ENCODE measurements around the gene PHF21A. TPM values are rescaled to one million over a fixed set of nuclear protein-coding genes. Genes with fewer than 3 reads are reported as not detected.

Gene PHF21A
- total and polyA plus RNA-seq, 7 experiments from 2014 or later = 7.2 to 88.5 (median 54.5) TPM

DNA sequence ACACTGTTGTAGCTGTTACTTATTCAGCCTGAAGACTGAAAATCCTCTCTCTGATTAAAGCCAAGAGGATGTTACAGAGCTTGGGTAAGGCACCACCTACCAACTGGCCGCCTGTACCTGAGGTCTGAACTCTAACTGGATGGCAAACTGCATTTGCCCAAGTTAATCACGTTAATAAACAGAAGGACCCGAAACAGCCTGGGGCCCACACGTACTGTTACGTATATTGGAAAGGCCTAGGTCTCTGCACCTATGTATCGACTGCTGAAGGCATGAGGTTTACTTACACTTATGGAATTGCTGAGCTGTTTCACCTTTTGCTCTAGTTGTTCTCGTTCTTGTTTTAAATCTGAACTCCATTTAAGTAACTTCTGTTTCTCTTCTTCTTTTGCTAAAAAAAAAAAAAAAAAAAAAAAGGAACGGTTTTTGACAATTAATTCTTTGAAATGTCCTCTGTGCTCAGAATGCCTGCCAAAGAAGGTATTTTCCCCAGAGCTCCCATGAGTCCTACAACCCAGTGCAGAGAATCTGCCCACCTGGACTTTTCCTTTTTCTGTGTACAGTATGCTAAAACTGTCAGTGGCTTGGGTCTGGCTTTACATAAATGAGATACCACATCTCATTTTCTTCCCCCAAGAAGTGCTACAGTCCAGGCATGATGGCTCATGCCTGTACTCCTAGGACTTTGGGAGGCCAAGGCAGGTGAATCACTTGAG is 185.7 kb downstream of the PHF21A start:
- Histone ChIP-seq H3K36me3 (ENCODE audit: control insufficient read depth in 2 of 3, insufficient read depth in 3 of 3, low read length in 3 of 3) (peaks cover 4 to 60% (median 14%) of the 10 kb centered on the region in 3 experiments), H3K27ac (ENCODE audit: low read depth, low read length) (no peak overlapping the region), H3K9me3 (ENCODE audit: control insufficient read depth in 2 of 3, low read length in 3 of 3) (no peaks in the 10 kb centered on the region), H3K4me1 (ENCODE audit: control insufficient read depth in 2 of 2, insufficient read depth in 2 of 2, low read length in 2 of 2) (peaks cover 12 to 15% of the 10 kb centered on the region in 2 donors), H3K4me3 (ENCODE audit: low read length) (no peak overlapping the region), H3K27me3 (ENCODE audit: control insufficient read depth in 2 of 2, insufficient read depth in 2 of 2, low read length in 2 of 2) (no peaks in the 10 kb centered on the region)
- ChIA-PET POLR2A (no interaction called here), CTCF (interaction anchor here (0.5 to 1.3 kb wide), 2 partner anchors 29 to 98 kb away, joined by 3 to 5 read pairs; no protein-coding TSS in a partner anchor)
- no peak overlapping the region for H3K27ac Mint-ChIP-seq
- H3K9me3 Mint-ChIP-seq = no peaks in the 10 kb centered on the region
- H3K36me3 Mint-ChIP-seq = peaks cover 0 to 33% (median 3%) of the 10 kb centered on the region in 5 donors
- no peak overlapping the region for H3K4me3 Mint-ChIP-seq
- no peak for ATAC-seq
- intact Hi-C loops (cut with micrococcal nuclease) = no loop called here
- peaks cover 7 to 23% (median 11%) of the 10 kb centered on the region in 7 donors for H3K4me1 Mint-ChIP-seq
- DNase-seq = no peak
- no peaks in the 10 kb centered on the region for H3K27me3 Mint-ChIP-seq

- no peaks in the 10 kb centered on the region for H3K27me3 Mint-ChIP-seq
- peaks cover 0 to 33% (median 3%) of the 10 kb centered on the region in 5 donors for H3K36me3 Mint-ChIP-seq
- H3K36me3 ChIP-seq (ENCODE audit: control insufficient read depth in 2 of 3, insufficient read depth in 3 of 3, low read length in 3 of 3) = peaks cover 4 to 60% (median 14%) of the 10 kb centered on the region in 3 experiments
Observed at GRCh38 chr11:45934580-45935318, 186.5 kb downstream of the PHF21A start.

DNA sequence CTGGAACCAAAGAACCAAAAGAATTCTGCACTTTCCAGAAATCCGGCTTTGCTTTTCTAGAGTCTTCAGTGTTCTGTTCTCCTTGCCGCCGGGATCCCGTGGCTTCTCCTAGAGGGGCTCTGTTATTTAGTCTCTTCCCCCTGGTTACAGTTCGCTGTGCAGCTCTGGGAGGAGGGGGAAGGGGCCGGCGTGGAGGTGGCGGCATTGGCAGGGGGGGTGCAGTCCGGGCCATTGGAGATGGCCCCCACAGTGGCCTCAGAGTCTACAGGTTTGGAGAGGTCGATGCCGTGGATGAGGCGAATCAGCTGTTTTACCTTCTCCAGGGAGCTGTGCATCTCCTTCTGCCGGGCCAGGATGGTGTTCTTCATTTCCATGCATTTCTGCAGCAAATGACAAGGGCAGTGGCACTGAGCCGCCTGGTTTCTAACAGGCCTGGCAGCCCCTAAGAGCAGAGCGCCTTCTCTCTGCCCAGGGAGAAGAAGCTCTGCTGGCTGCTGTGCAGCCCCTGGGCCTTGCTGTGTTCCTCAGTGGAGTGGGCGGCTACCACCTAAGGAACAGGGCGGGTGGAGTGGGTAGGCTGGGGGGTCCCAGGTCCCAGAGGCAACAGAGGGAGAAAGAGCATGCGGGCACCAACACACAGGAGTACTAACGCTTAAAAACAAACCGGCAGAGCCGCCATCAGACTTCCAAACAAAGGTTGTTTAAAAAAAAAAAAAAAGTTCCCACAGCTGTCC is 187.2 kb downstream of the PHF21A start:
- no peaks in the 10 kb centered on the region for H3K9me3 Mint-ChIP-seq
- ATAC-seq = no peak
- peaks cover 4 to 60% (median 14%) of the 10 kb centered on the region in 3 experiments for H3K36me3 ChIP-seq (ENCODE audit: control insufficient read depth in 2 of 3, insufficient read depth in 3 of 3, low read length in 3 of 3)
- no peak overlapping the region for H3K4me3 ChIP-seq (ENCODE audit: low read length)
- H3K27ac Mint-ChIP-seq = no peak overlapping the region
- ChIA-PET POLR2A (no interaction called here), CTCF (interaction anchor here (0.6 kb wide), 1 partner anchor 1010 kb away, joined by 3 read pairs; no protein-coding TSS in a partner anchor)
- no peak overlapping the region for H3K27ac ChIP-seq (ENCODE audit: low read depth, low read length)
- peaks cover 15 to 36% (median 22%) of the 10 kb centered on the region in 7 donors for H3K4me1 Mint-ChIP-seq
- intact Hi-C loops (cut with micrococcal nuclease) = no loop called here
- peaks cover 25 to 27% of the 10 kb centered on the region in 2 donors for H3K4me1 ChIP-seq (ENCODE audit: control insufficient read depth in 2 of 2, insufficient read depth in 2 of 2, low read length in 2 of 2)
- no peaks in the 10 kb centered on the region for H3K9me3 ChIP-seq (ENCODE audit: control insufficient read depth in 2 of 3, low read length in 3 of 3)
- no peaks in the 10 kb centered on the region for H3K27me3 Mint-ChIP-seq
- H3K27me3 ChIP-seq (ENCODE audit: control insufficient read depth in 2 of 2, insufficient read depth in 2 of 2, low read length in 2 of 2) = no peaks in the 10 kb centered on the region
- DNase-seq = no peak
- peaks cover 0 to 30% (median 3%) of the 10 kb centered on the region in 5 donors for H3K36me3 Mint-ChIP-seq
- no peak overlapping the region for H3K4me3 Mint-ChIP-seq

More at GRCh38 chr11:45934580-45935318, 186.5 kb downstream of the PHF21A start:
- no peaks in the 10 kb centered on the region for H3K9me3 ChIP-seq (ENCODE audit: control insufficient read depth in 2 of 3, low read length in 3 of 3)
- peaks cover 19 to 22% of the 10 kb centered on the region in 2 donors for H3K4me1 ChIP-seq (ENCODE audit: control insufficient read depth in 2 of 2, insufficient read depth in 2 of 2, low read length in 2 of 2)
- no peak overlapping the region for H3K27ac Mint-ChIP-seq
- POLR2A ChIA-PET = no interaction called here
- H3K27me3 ChIP-seq (ENCODE audit: control insufficient read depth in 2 of 2, insufficient read depth in 2 of 2, low read length in 2 of 2) = no peaks in the 10 kb centered on the region
- no peak overlapping the region for H3K4me3 ChIP-seq (ENCODE audit: low read length)
- H3K4me3 Mint-ChIP-seq = no peak overlapping the region
- DNase-seq = no peak
- no peaks in the 10 kb centered on the region for H3K9me3 Mint-ChIP-seq
- intact Hi-C loops (cut with micrococcal nuclease) = no loop called here
- CTCF ChIA-PET = interaction anchor here (0.6 kb wide), 1 partner anchor 1009 kb away, joined by 3 read pairs; no protein-coding TSS in a partner anchor
- H3K4me1 Mint-ChIP-seq = peaks cover 15 to 31% (median 19%) of the 10 kb centered on the region in 7 donors
- no peak for ATAC-seq
- H3K27ac ChIP-seq (ENCODE audit: low read depth, low read length) = no peak overlapping the region

GRCh38 chr11:45933131-45933831 is 188.0 kb downstream of the PHF21A start:
- DNase-seq = no peak
- Histone ChIP-seq H3K27ac (ENCODE audit: low read depth, low read length) (no peak overlapping the region), H3K4me3 (ENCODE audit: low read length) (no peak overlapping the region)

GRCh38 chr11:45932217-45932616 is 189.0 kb downstream of the PHF21A start:
- POLR2A ChIA-PET = interaction anchor here (0.6 kb wide), 1 partner anchor 112 kb away, joined by 3 read pairs; no protein-coding TSS in a partner anchor
- H3K4me1 Mint-ChIP-seq = peaks cover 20 to 39% (median 24%) of the 10 kb centered on the region in 7 donors
- Histone ChIP-seq H3K9me3 (ENCODE audit: control insufficient read depth in 2 of 3, low read length in 3 of 3) (no peaks in the 10 kb centered on the region), H3K27me3 (ENCODE audit: control insufficient read depth in 2 of 2, insufficient read depth in 2 of 2, low read length in 2 of 2) (no peaks in the 10 kb centered on the region), H3K36me3 (ENCODE audit: control insufficient read depth in 2 of 3, insufficient read depth in 3 of 3, low read length in 3 of 3) (peaks cover 4 to 49% (median 14%) of the 10 kb centered on the region in 3 experiments), H3K4me3 (ENCODE audit: low read length) (no peak overlapping the region), H3K27ac (ENCODE audit: low read depth, low read length) (no peak overlapping the region), H3K4me1 (ENCODE audit: control insufficient read depth in 2 of 2, insufficient read depth in 2 of 2, low read length in 2 of 2) (peaks cover 26 to 27% of the 10 kb centered on the region in 2 donors)
- no peaks in the 10 kb centered on the region for H3K9me3 Mint-ChIP-seq
- H3K36me3 Mint-ChIP-seq = peaks cover 0 to 21% (median 3%) of the 10 kb centered on the region in 5 donors
- CTCF ChIA-PET = no interaction called here
- no peaks in the 10 kb centered on the region for H3K27me3 Mint-ChIP-seq
- DNase-seq = no peak
- intact Hi-C loops (cut with micrococcal nuclease) = no loop called here
- peak overlapping the region in 6 of 9 donors; percentile 14 to 76 (median 38) for H3K27ac Mint-ChIP-seq
- ATAC-seq = no peak
- no peak overlapping the region for H3K4me3 Mint-ChIP-seq

More at GRCh38 chr11:45933131-45933831, 188.0 kb downstream of the PHF21A start:
- Mint-ChIP-seq H3K27me3 (no peaks in the 10 kb centered on the region), H3K9me3 (no peaks in the 10 kb centered on the region), H3K4me3 (no peak overlapping the region), H3K36me3 (peaks cover 0 to 27% (median 3%) of the 10 kb centered on the region in 5 donors), H3K4me1 (peaks cover 17 to 36% (median 22%) of the 10 kb centered on the region in 7 donors), H3K27ac (peak overlapping the region in 1 of 9 donors; percentile 54)
- ChIA-PET POLR2A (no interaction called here), CTCF (no interaction called here)
- peak; percentile 39 for ATAC-seq
- intact Hi-C loops (cut with micrococcal nuclease) = no loop called here
- H3K4me1 ChIP-seq (ENCODE audit: control insufficient read depth in 2 of 2, insufficient read depth in 2 of 2, low read length in 2 of 2) = peaks cover 25 to 27% of the 10 kb centered on the region in 2 donors
- H3K36me3 ChIP-seq (ENCODE audit: control insufficient read depth in 2 of 3, insufficient read depth in 3 of 3, low read length in 3 of 3) = peaks cover 4 to 57% (median 14%) of the 10 kb centered on the region in 3 experiments
- H3K27me3 ChIP-seq (ENCODE audit: control insufficient read depth in 2 of 2, insufficient read depth in 2 of 2, low read length in 2 of 2) = no peaks in the 10 kb centered on the region
- H3K9me3 ChIP-seq (ENCODE audit: control insufficient read depth in 2 of 3, low read length in 3 of 3) = no peaks in the 10 kb centered on the region

DNA sequence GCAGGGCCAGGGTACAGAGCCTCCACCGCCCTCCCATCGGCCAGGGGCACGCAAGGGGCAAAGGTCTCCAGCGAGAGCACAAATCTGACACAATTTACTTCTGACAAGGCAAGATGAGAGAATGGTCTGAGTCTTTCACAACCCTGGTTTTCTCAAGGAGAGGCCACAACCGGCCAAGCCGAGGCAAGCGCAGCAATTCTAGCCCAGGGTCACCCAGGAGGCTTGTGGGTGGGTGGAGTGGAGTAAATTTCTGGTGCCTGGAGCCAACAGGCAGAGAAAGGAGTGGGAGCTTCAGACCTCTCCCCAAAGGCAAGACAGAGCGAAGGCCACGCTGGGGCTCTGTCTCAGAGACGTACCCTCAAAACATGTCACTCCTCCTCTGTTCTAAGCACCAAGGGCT is 189.5 kb downstream of the PHF21A start:
- CTCF ChIA-PET = no interaction called here
- Mint-ChIP-seq H3K9me3 (no peaks in the 10 kb centered on the region), H3K4me3 (peak overlapping the region in 1 of 10 donors; percentile 63), H3K4me1 (peaks cover 20 to 40% (median 24%) of the 10 kb centered on the region in 7 donors), H3K27ac (peak overlapping the region; percentile 14 to 95 (median 54)), H3K36me3 (peaks cover 0 to 16% (median 2%) of the 10 kb centered on the region in 5 donors), H3K27me3 (no peaks in the 10 kb centered on the region)
- H3K27ac ChIP-seq (ENCODE audit: low read depth, low read length) = peak overlapping the region; percentile 22
- ATAC-seq (no peak), DNase-seq (no peak)
- intact Hi-C loops (cut with micrococcal nuclease) = no loop called here
- no peaks in the 10 kb centered on the region for H3K27me3 ChIP-seq (ENCODE audit: control insufficient read depth in 2 of 2, insufficient read depth in 2 of 2, low read length in 2 of 2)
- peaks cover 4 to 44% (median 10%) of the 10 kb centered on the region in 3 experiments for H3K36me3 ChIP-seq (ENCODE audit: control insufficient read depth in 2 of 3, insufficient read depth in 3 of 3, low read length in 3 of 3)
- POLR2A ChIA-PET = interaction anchor here (0.6 to 4.1 kb wide), 2 partner anchors 13 to 112 kb away, joined by 3 to 26 read pairs; partner anchors contain the start of gene PEX16
- H3K4me1 ChIP-seq (ENCODE audit: control insufficient read depth in 2 of 2, insufficient read depth in 2 of 2, low read length in 2 of 2) = peaks cover 27 to 30% of the 10 kb centered on the region in 2 donors
- no peak overlapping the region for H3K4me3 ChIP-seq (ENCODE audit: low read length)
- no peaks in the 10 kb centered on the region for H3K9me3 ChIP-seq (ENCODE audit: control insufficient read depth in 2 of 3, low read length in 3 of 3)
